HCT116 (cell line): ENCODE measurements around the gene CEP57. TPM values are rescaled to one million over a fixed set of nuclear protein-coding genes. Genes with fewer than 3 reads are reported as not detected.

Source experiments
- ATAC-seq: fragments of 200-7000 bp; cut with Tn5 transposase; 2 replicates; pipeline ENCODE4 v1.9.1; 2020; ENCODE audit warnings: mild to moderate bottlenecking, moderate library complexity
- Bru-seq: library from RNA; stranded (reverse); fragments of 400-500 nt; gene quantifications from one replicate; lab custom pipeline; 2021; lab: Mats Ljungman, UMichigan
- BruChase-seq, 2 experiments: library from RNA; stranded (reverse); fragments of 400-500 nt; gene quantifications; one replicate each; lab custom pipeline; 2021; lab: Mats Ljungman, UMichigan
- BruUV-seq: library from RNA; stranded (reverse); fragments of 400-500 nt; replicated peaks from 2 replicates; lab custom pipeline; 2021; lab: Mats Ljungman, UMichigan
- CTCF ChIA-PET: fragments of 300-600 bp; sonication (Branson Sonifier 250); formaldehyde crosslinking; loops from one replicate; lab custom pipeline; 2021; ENCODE audit warnings: antibody characterized with exemption; lab: Charles Lee
- POLR2A ChIA-PET: fragments of 300-600, 350-600 bp; sonication (Branson Sonifier 250); formaldehyde crosslinking; loops from one replicate; lab custom pipeline; 2021; ENCODE audit warnings: antibody characterized with exemption; lab: Charles Lee
- RAD21 ChIA-PET, 2 experiments: fragments of 300-600 bp; sonication (Branson Sonifier 250); formaldehyde crosslinking; loops; one replicate each; lab custom pipeline; 2023; ENCODE audit warnings: low total read pairs in 2 of 2; ENCODE audit not compliant: uncharacterized antibody in 2 of 2, unreplicated experiment in 2 of 2, low non-redundant PET in 1 of 2; lab: Charles Lee
- DNase-seq: peaks from one replicate; pipeline ENCODE4 v3.0.0-alpha.2; 2010; ENCODE audit warnings: low read depth, low spot score
- H2AFZ ChIP-seq: fragments of 200-600 bp; shearing (Covaris generic), sonication (generic); 2 replicates; pipeline ENCODE4 v1.6.1; 2017; ENCODE audit warnings: low read depth, mixed run types, mixed read lengths, antibody characterized with exemption, low read length; ENCODE audit not compliant: poor library complexity, severe bottlenecking
- H3K27ac ChIP-seq: 2 replicates; pipeline ENCODE4 v1.5.1; 2012; ENCODE audit warnings: low read depth, low read length
- H3K27me3 ChIP-seq: fragments of 200-600 bp; sonication (generic); 2 replicates; pipeline ENCODE4 v1.6.1; 2016; ENCODE audit warnings: mixed run types, low read length, mixed read lengths; ENCODE audit not compliant: insufficient read depth
- H3K36me3 ChIP-seq, 2 experiments: fragments of 200-500 bp in 1 of 2; fragments of 200-600 bp in 1 of 2; sonication (Bioruptor generic) in 1 of 2; sonication (generic) in 1 of 2; 2 replicates each; pipeline versions ENCODE4 v1.5.1 to v1.6.1; 2014 to 2016; ENCODE audit warnings: low read length in 2 of 2, inconsistent platforms in 1 of 2, mixed read lengths in 1 of 2, mixed run types in 1 of 2; ENCODE audit not compliant: insufficient read depth in 2 of 2, control insufficient read depth in 1 of 2
- H3K4me1 ChIP-seq, 2 experiments: fragments of 200-600 bp in 1 of 2; sonication (generic) in 1 of 2; 2 replicates each; pipeline versions ENCODE4 v1.5.1 to v1.6.1; 2012 to 2017; ENCODE audit warnings: low read length in 2 of 2, inconsistent platforms in 1 of 2, mild to moderate bottlenecking in 1 of 2, mixed read lengths in 1 of 2, mixed run types in 1 of 2, moderate library complexity in 1 of 2; ENCODE audit not compliant: insufficient read depth in 2 of 2, control insufficient read depth in 1 of 2
- H3K4me2 ChIP-seq: fragments of 200-600 bp; sonication (generic); 2 replicates; pipeline ENCODE4 v1.6.1; 2017; ENCODE audit warnings: mixed run types, low read length, mixed read lengths
- H3K4me3 ChIP-seq, 2 experiments: fragments of 200-600 bp in 1 of 2; sonication (generic) in 1 of 2; replicated peaks in 1 of 2; 2 replicates each; pipeline ENCODE4 v1.5.1; 2011 to 2016; ENCODE audit warnings: low read length in 2 of 2, control low read depth in 1 of 2, low read depth in 1 of 2, mild to moderate bottlenecking in 1 of 2, mixed read lengths in 1 of 2, mixed run types in 1 of 2
- H3K79me2 ChIP-seq: fragments of 200-600 bp; sonication (generic); 2 replicates; pipeline ENCODE4 v1.6.1; 2017; ENCODE audit warnings: mild to moderate bottlenecking, mixed run types, low read length, moderate library complexity, mixed read lengths; ENCODE audit not compliant: insufficient read depth
- H3K9ac ChIP-seq: fragments of 200-600 bp; sonication (generic); 2 replicates; pipeline ENCODE4 v1.6.1; 2016; ENCODE audit warnings: low read length, mixed read lengths
- H3K9me2 ChIP-seq: fragments of 200-600 bp; sonication (generic), shearing (Covaris generic); 2 replicates; pipeline ENCODE4 v1.6.1; 2017; ENCODE audit warnings: mixed run types, mild to moderate bottlenecking, moderate library complexity; ENCODE audit not compliant: insufficient read depth
- H3K9me3 ChIP-seq, 2 experiments: fragments of 200-500 bp in 1 of 2; fragments of 200-600 bp in 1 of 2; sonication (Bioruptor generic) in 1 of 2; sonication (generic) in 1 of 2; 2 replicates each; pipeline ENCODE4 v1.6.1; 2014 to 2017; ENCODE audit warnings: low read length in 2 of 2, mixed read lengths in 2 of 2, inconsistent platforms in 1 of 2, low read depth in 1 of 2, mild to moderate bottlenecking in 1 of 2, mixed run types in 1 of 2, moderate library complexity in 1 of 2; ENCODE audit not compliant: control insufficient read depth in 1 of 2, insufficient read depth in 1 of 2
- H4K20me1 ChIP-seq: fragments of 200-600 bp; sonication (generic), shearing (Covaris generic); 2 replicates; pipeline ENCODE4 v1.6.1; 2017; ENCODE audit warnings: mixed run types, mild to moderate bottlenecking, moderate library complexity; ENCODE audit not compliant: insufficient read depth
- EGR1 ChIP-seq: IDR thresholded peaks from 2 replicates; pipeline ENCODE4 v1.6.1; 2012; ENCODE audit warnings: low read depth
- EZH2 ChIP-seq: fragments of 200-600 bp; sonication (generic); IDR thresholded peaks from 2 replicates; pipeline ENCODE4 v1.6.1; 2017; ENCODE audit warnings: antibody characterized with exemption, mixed run types
- POLR2A ChIP-seq: IDR thresholded peaks from 2 replicates; pipeline ENCODE4 v1.7.0; 2011; ENCODE audit warnings: borderline replicate concordance; ENCODE audit not compliant: insufficient read depth, insufficient read length; ENCODE audit errors: extremely low read depth
- POLR2AphosphoS5 ChIP-seq: IDR thresholded peaks from 2 replicates; pipeline ENCODE4 v1.6.1; 2011; ENCODE audit warnings: mild to moderate bottlenecking, low read depth, low read length, moderate library complexity
- SP1 ChIP-seq: IDR thresholded peaks from 2 replicates; pipeline ENCODE4 v1.6.1; 2012; ENCODE audit warnings: low read depth
- SRF ChIP-seq: IDR thresholded peaks from 2 replicates; pipeline ENCODE4 v1.6.1; 2012; ENCODE audit warnings: low read depth
- YY1 ChIP-seq: IDR thresholded peaks from 2 replicates; pipeline ENCODE4 v1.6.1; 2011; ENCODE audit warnings: low read length, low read depth, moderate library complexity, mild to moderate bottlenecking; ENCODE audit not compliant: insufficient replicate concordance; ENCODE audit errors: extremely low read depth
- ZFX ChIP-seq: fragments of 450-650 bp; IDR thresholded peaks from 2 replicates; pipeline ENCODE4 v1.6.1; 2017
- ZNF274 ChIP-seq: fragments of 200-500 bp; sonication (Bioruptor generic); IDR thresholded peaks from 2 replicates; pipeline ENCODE4 v1.6.1; 2014; ENCODE audit warnings: mild to moderate bottlenecking, low read depth, low read length, inconsistent platforms
- intact Hi-C: fragments of 100-400 bp; cut with micrococcal nuclease; formaldehyde crosslinking; loops from 2 replicates; pipeline ENCODE4 v1.10.0; 2022
- long read RNA-seq: library from polyadenylated mRNA; unstranded; transcript quantifications from one replicate; pipeline ENCODE4 v2.0.0, GENCODE V29; 2021; ENCODE audit not compliant: unreplicated experiment
- polyA plus RNA-seq: library from polyadenylated mRNA; unstranded; fragments of >200 nt; gene quantifications from 2 replicates; pipeline ENCODE4 v1.2.1, GENCODE V29; 2012; ENCODE audit warnings: missing spikeins
- total RNA-seq: library from RNA; stranded (reverse); gene quantifications from one replicate; pipeline ENCODE4 v1.2.1, GENCODE V29; 2021; ENCODE audit not compliant: unreplicated experiment
- TF ChIP-seq, protein P1 (sequence below), 3 experiments: fragments of 200-600 bp in 1 of 3; sonication (generic) in 1 of 3; IDR thresholded peaks in 2 of 3; conservative IDR thresholded peaks in 1 of 3; 2 replicates each; pipeline ENCODE4 v1.5.1; 2012 to 2017; ENCODE audit warnings: low read depth in 2 of 3, low read length in 2 of 3, antibody characterized with exemption in 1 of 3, borderline replicate concordance in 1 of 3, control low read depth in 1 of 3, mild to moderate bottlenecking in 1 of 3, mixed read lengths in 1 of 3, mixed run types in 1 of 3, moderate library complexity in 1 of 3; ENCODE audit not compliant: insufficient read depth in 1 of 3
- TF ChIP-seq, protein P2 (sequence below): IDR thresholded peaks from 2 replicates; pipeline ENCODE4 v1.6.1; 2012; ENCODE audit warnings: low read depth
- TF ChIP-seq, protein P3 (sequence below): IDR thresholded peaks from 2 replicates; pipeline ENCODE4 v1.6.1; 2012
- TF ChIP-seq, protein P4 (sequence below): IDR thresholded peaks from 2 replicates; pipeline ENCODE4 v1.6.1; 2011; ENCODE audit warnings: mild to moderate bottlenecking, low read length, moderate library complexity; ENCODE audit not compliant: insufficient replicate concordance; ENCODE audit errors: extremely low read depth

The CEP57 gene
- total RNA-seq: 43.3 TPM
- polyA plus RNA-seq: 18.3 and 25.2 TPM in 2 replicates
- Bru-seq, nascent RNA: percentile 83 among the genes with signal in this experiment
- BruChase-seq, experiment 1, labeled RNA remaining after a 6-hour chase: percentile 81 among the genes with signal in this experiment
- percentile 82 among the genes with signal in this experiment for BruChase-seq, experiment 2, labeled RNA remaining after a 2-hour chase
- long read RNA-seq, transcript CEP57-210 (7 exons, 2,084 nt): minor isoform, 14 of 53 reads
- long read RNA-seq, transcript CEP57-202 (11 exons, 3,178 nt): major isoform, 17 of 53 reads
- long read RNA-seq, partial matches to known transcripts: 5 of 53 reads
- long read RNA-seq, other reads (novel, unspliced or antisense): 12 of 53 reads

DNA sequence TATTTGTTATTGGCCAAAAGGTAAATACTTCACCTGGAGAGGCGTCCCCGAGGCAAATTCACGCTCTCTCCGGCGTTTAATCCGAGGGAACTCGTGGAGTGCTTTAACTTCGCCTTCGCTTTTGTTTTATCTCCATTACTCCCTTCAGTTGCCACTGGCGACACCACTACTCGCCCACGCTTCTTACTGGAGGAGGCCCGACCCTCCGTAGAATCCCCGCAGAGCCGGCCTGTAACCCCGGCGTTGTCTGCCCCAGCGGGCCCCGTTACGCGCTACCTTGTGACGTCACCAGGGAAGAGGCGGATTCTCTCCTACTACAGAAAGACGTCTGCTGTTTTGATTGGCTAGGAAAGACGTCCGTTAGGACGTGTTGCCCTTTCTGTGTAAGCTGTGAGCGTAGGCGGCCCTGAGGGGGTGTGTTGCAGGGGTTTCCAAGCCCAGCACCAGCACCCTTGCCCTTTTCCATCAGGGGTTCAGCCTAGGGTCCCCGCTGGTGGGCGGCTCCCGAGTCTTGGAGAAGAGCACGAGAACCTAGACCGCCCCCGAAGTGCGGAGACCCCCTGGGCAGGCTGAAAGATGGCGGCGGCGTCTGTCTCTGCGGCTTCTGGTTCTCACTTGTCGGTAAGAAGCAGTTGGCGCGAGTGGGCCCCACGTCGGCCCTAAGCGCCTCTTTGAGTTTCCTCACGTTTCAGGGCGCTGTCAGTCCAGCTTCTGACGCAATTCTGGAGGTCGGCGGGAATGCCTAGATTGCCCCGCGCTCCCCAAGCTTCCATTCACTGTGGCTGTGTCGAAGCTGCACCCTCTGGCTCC, at the start of gene CEP57:
Gene CEP57 (plus strand): TSS at position 376 of the 810 bp plus-strand sequence. CDS start 201 bp downstream, at position 577.
- H3K9me2 ChIP-seq: no peaks in the 10 kb centered on the region
- peak; percentile 97 for DNase-seq
- peak within 1 kb of the TSS; percentile 77 for H3K27ac ChIP-seq
- peaks cover 14% of the 10 kb centered on the region in 2 experiments; a peak in 3 of 4 replicates for H3K36me3 ChIP-seq
- peaks cover 9 to 18% of the 10 kb centered on the region in 2 experiments; a peak in 3 of 4 replicates for H3K4me1 ChIP-seq
- peak within 1 kb of the TSS; percentile 42 for H2AFZ ChIP-seq
- ChIA-PET POLR2A (interaction anchor here (1.1 to 1.8 kb wide), 4 partner anchors 10 to 723 kb away, joined by 3 to 5 read pairs (median 4); partner anchors contain the start of gene SRSF8), RAD21 (interaction anchor here (0.7 to 1.0 kb wide), 2 partner anchors 84 to 119 kb away, joined by 3 to 4 read pairs; no protein-coding TSS in a partner anchor)
- H3K27me3 ChIP-seq: no peaks in the 10 kb centered on the region
- H3K4me3 ChIP-seq: peak within 1 kb of the TSS; percentile 76 to 87
- intact Hi-C loops: loop anchor here (5.0 kb wide), 1 partner anchor 602 kb away; the partner anchor contains the start of gene JRKL
- H3K79me2 ChIP-seq: peaks cover 64% of the 10 kb centered on the region
- H3K9me3 ChIP-seq: no peaks in the 10 kb centered on the region
- H4K20me1 ChIP-seq: no peaks in the 10 kb centered on the region
- peak; percentile 13; the same call in 1 of the 2 replicates for TF ChIP-seq ZFX
- peak; percentile 66 for TF ChIP-seq POLR2AphosphoS5
- peak; percentile 73 for TF ChIP-seq POLR2A
- TF ChIP-seq, protein P1, sequence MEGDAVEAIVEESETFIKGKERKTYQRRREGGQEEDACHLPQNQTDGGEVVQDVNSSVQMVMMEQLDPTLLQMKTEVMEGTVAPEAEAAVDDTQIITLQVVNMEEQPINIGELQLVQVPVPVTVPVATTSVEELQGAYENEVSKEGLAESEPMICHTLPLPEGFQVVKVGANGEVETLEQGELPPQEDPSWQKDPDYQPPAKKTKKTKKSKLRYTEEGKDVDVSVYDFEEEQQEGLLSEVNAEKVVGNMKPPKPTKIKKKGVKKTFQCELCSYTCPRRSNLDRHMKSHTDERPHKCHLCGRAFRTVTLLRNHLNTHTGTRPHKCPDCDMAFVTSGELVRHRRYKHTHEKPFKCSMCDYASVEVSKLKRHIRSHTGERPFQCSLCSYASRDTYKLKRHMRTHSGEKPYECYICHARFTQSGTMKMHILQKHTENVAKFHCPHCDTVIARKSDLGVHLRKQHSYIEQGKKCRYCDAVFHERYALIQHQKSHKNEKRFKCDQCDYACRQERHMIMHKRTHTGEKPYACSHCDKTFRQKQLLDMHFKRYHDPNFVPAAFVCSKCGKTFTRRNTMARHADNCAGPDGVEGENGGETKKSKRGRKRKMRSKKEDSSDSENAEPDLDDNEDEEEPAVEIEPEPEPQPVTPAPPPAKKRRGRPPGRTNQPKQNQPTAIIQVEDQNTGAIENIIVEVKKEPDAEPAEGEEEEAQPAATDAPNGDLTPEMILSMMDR (IDR thresholded peaks at IDR 0.05 in 2 of 3, conservative IDR thresholded peaks at IDR 0.05 in 1 of 3; ENCODE audit: borderline replicate concordance in 1 of 3, insufficient read depth in 1 of 3, low read depth in 2 of 3, low read length in 2 of 3): no peak
- TF ChIP-seq SRF: 0 out of 2 replicates have a peak, but pooled peaks have one; percentile 3
- TF ChIP-seq, protein P2, sequence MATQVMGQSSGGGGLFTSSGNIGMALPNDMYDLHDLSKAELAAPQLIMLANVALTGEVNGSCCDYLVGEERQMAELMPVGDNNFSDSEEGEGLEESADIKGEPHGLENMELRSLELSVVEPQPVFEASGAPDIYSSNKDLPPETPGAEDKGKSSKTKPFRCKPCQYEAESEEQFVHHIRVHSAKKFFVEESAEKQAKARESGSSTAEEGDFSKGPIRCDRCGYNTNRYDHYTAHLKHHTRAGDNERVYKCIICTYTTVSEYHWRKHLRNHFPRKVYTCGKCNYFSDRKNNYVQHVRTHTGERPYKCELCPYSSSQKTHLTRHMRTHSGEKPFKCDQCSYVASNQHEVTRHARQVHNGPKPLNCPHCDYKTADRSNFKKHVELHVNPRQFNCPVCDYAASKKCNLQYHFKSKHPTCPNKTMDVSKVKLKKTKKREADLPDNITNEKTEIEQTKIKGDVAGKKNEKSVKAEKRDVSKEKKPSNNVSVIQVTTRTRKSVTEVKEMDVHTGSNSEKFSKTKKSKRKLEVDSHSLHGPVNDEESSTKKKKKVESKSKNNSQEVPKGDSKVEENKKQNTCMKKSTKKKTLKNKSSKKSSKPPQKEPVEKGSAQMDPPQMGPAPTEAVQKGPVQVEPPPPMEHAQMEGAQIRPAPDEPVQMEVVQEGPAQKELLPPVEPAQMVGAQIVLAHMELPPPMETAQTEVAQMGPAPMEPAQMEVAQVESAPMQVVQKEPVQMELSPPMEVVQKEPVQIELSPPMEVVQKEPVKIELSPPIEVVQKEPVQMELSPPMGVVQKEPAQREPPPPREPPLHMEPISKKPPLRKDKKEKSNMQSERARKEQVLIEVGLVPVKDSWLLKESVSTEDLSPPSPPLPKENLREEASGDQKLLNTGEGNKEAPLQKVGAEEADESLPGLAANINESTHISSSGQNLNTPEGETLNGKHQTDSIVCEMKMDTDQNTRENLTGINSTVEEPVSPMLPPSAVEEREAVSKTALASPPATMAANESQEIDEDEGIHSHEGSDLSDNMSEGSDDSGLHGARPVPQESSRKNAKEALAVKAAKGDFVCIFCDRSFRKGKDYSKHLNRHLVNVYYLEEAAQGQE: no peak
- TF ChIP-seq ZNF274: no peak
- TF ChIP-seq, protein P3, sequence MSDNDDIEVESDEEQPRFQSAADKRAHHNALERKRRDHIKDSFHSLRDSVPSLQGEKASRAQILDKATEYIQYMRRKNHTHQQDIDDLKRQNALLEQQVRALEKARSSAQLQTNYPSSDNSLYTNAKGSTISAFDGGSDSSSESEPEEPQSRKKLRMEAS: peak; percentile 7; the same call in 1 of the 2 replicates
- no peak for TF ChIP-seq EZH2
- TF ChIP-seq, protein P4, sequence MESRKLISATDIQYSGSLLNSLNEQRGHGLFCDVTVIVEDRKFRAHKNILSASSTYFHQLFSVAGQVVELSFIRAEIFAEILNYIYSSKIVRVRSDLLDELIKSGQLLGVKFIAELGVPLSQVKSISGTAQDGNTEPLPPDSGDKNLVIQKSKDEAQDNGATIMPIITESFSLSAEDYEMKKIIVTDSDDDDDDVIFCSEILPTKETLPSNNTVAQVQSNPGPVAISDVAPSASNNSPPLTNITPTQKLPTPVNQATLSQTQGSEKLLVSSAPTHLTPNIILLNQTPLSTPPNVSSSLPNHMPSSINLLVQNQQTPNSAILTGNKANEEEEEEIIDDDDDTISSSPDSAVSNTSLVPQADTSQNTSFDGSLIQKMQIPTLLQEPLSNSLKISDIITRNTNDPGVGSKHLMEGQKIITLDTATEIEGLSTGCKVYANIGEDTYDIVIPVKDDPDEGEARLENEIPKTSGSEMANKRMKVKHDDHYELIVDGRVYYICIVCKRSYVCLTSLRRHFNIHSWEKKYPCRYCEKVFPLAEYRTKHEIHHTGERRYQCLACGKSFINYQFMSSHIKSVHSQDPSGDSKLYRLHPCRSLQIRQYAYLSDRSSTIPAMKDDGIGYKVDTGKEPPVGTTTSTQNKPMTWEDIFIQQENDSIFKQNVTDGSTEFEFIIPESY: no peak
- peak; percentile 79 for TF ChIP-seq YY1
- TF ChIP-seq EGR1: peak; percentile 98
- TF ChIP-seq SP1: peak; percentile 74
- TF ChIP-seq, all 23 proteins: peak for 8
- H3K9ac ChIP-seq: peak within 1 kb of the TSS; percentile 81
- ATAC-seq: peak; percentile 78
- CTCF ChIA-PET: interaction anchor here (0.8 to 1.7 kb wide), 9 partner anchors 46 to 1895 kb away, joined by 3 to 5 read pairs (median 4); no protein-coding TSS in a partner anchor
- TSS peak; percentile 53 for BruUV-seq
- peak within 1 kb of the TSS; percentile 92 for H3K4me2 ChIP-seq
